Naive thymus-derived CD4-positive, alpha-beta T cell (primary cell): Measurements from ENCODE around the gene ANGPTL2. TPM values are rescaled to one million over a fixed set of nuclear protein-coding genes. Genes with fewer than 3 reads are reported as not detected.

ENCODE experiments used
- ATAC-seq: fragments of 150-1000 bp; cut with Tn5 transposase; 2 replicates; pipeline ENCODE4 v1.10.0; 2021; ENCODE audit warnings: mild to moderate bottlenecking, moderate library complexity
- CTCF ChIA-PET: fragments of 350-600 bp; sonication (Branson Sonifier 250); formaldehyde crosslinking; loops from one replicate; lab custom pipeline; 2021; ENCODE audit warnings: antibody characterized with exemption; lab: Charles Lee
- POLR2A ChIA-PET: fragments of 350-600 bp; sonication (Branson Sonifier 250); formaldehyde crosslinking; loops from one replicate; lab custom pipeline; 2021; ENCODE audit warnings: antibody characterized with exemption, inconsistent platforms; lab: Charles Lee
- DNase-seq, 9 donors: peaks; one replicate each; pipeline versions ENCODE4 v3.0.0 to v3.0.0-alpha.2; 2020 to 2022; ENCODE audit warnings: mixed read lengths in 1 of 9
- H3K27ac ChIP-seq: one replicate; pipeline ENCODE4 v1.7.0; 2013; ENCODE audit warnings: mild to moderate bottlenecking, low read depth, low read length, moderate library complexity
- H3K27me3 ChIP-seq, 2 donors: one replicate each; pipeline ENCODE4 v1.7.0; 2013; ENCODE audit warnings: low read length in 2 of 2, mild to moderate bottlenecking in 2 of 2, moderate library complexity in 2 of 2; ENCODE audit not compliant: control insufficient read depth in 2 of 2, insufficient read depth in 2 of 2
- H3K36me3 ChIP-seq, 3 experiments: 1 replicate in 2 of 3; 2 replicates in 1 of 3; pipeline ENCODE4 v1.7.0; 2013; ENCODE audit warnings: low read length in 3 of 3, mild to moderate bottlenecking in 3 of 3, moderate library complexity in 1 of 3; ENCODE audit not compliant: insufficient read depth in 3 of 3, control insufficient read depth in 2 of 3
- H3K4me1 ChIP-seq, 2 donors: one replicate each; pipeline ENCODE4 v1.7.0; 2013; ENCODE audit warnings: low read length in 2 of 2, mild to moderate bottlenecking in 2 of 2, moderate library complexity in 1 of 2; ENCODE audit not compliant: control insufficient read depth in 2 of 2, insufficient read depth in 2 of 2
- H3K4me3 ChIP-seq: 2 replicates; pipeline ENCODE4 v1.7.0; 2013; ENCODE audit warnings: mild to moderate bottlenecking, low read length
- H3K9me3 ChIP-seq, 3 experiments: 1 replicate in 2 of 3; 2 replicates in 1 of 3; pipeline ENCODE4 v1.7.0; 2013; ENCODE audit warnings: low read length in 3 of 3; ENCODE audit not compliant: control insufficient read depth in 2 of 3
- H3K27ac Mint-ChIP-seq, 9 donors: one replicate each; pipeline ENCODE4 v1.8.0; 2020 to 2022; ENCODE audit warnings: mixed read lengths in 9 of 9, mild to moderate bottlenecking in 8 of 9, moderate library complexity in 5 of 9, inconsistent platforms in 2 of 9
- H3K27me3 Mint-ChIP-seq, 5 donors: one replicate each; pipeline ENCODE4 v1.8.0; 2021 to 2022; ENCODE audit warnings: mixed read lengths in 5 of 5, mild to moderate bottlenecking in 1 of 5
- H3K36me3 Mint-ChIP-seq, 5 donors: one replicate each; pipeline ENCODE4 v1.8.0; 2020 to 2022; ENCODE audit warnings: mixed read lengths in 5 of 5, mild to moderate bottlenecking in 3 of 5, inconsistent platforms in 1 of 5
- H3K4me1 Mint-ChIP-seq, 7 donors: one replicate each; pipeline ENCODE4 v1.8.0; 2020 to 2022; ENCODE audit warnings: mixed read lengths in 7 of 7, mild to moderate bottlenecking in 3 of 7, inconsistent platforms in 1 of 7
- H3K4me3 Mint-ChIP-seq, 10 donors: one replicate each; pipeline ENCODE4 v1.8.0; 2020 to 2022; ENCODE audit warnings: mild to moderate bottlenecking in 10 of 10, mixed read lengths in 10 of 10, moderate library complexity in 6 of 10, inconsistent platforms in 2 of 10
- H3K9me3 Mint-ChIP-seq, 11 donors: one replicate each; pipeline ENCODE4 v1.8.0; 2020 to 2022; ENCODE audit warnings: mixed read lengths in 11 of 11, mild to moderate bottlenecking in 4 of 11, inconsistent platforms in 1 of 11, moderate library complexity in 1 of 11
- intact Hi-C, 2 donors: fragments of 100-400 bp; cut with micrococcal nuclease; formaldehyde crosslinking; loops; one replicate each; pipeline ENCODE4 v1.15.1; 2023
- polyA plus RNA-seq, 2 donors: library from polyadenylated mRNA; unstranded; fragments of 300-500 nt; fragmentation: Illumina TruSeq; gene quantifications; one replicate each; pipeline ENCODE4 v1.2.3, GENCODE V29; 2021
- total RNA-seq, 6 experiments: library from RNA in 5 of 6; stranded (reverse) in 5 of 6; gene quantifications; 1 replicate in 5 of 6; 2 replicates in 1 of 6; pipeline ENCODE4 v1.2.3 and lab custom pipeline; 2021 to 2026

Gene ANGPTL2
- total and polyA plus RNA-seq, 7 experiments from 2014 or later: not detected

GRCh38 chr9:127067603-127068220, 54.7 kb downstream of the ANGPTL2 start:
- ChIA-PET POLR2A (no interaction called here), CTCF (no interaction called here)
- Mint-ChIP-seq H3K9me3 (peaks cover 2 to 16% (median 9%) of the 10 kb centered on the region in 11 donors), H3K36me3 (peaks cover 3 to 35% (median 20%) of the 10 kb centered on the region in 5 donors), H3K4me3 (no peak overlapping the region), H3K27me3 (peaks cover 0 to 16% (median 0%) of the 10 kb centered on the region in 5 donors), H3K4me1 (no peaks in the 10 kb centered on the region), H3K27ac (no peak overlapping the region)
- Histone ChIP-seq H3K27me3 (no peaks in the 10 kb centered on the region), H3K9me3 (no peaks in the 10 kb centered on the region), H3K36me3 (no peaks in the 10 kb centered on the region), H3K4me1 (no peaks in the 10 kb centered on the region), H3K27ac (no peak overlapping the region), H3K4me3 (no peak overlapping the region)
- DNase-seq: no peak
- no peak for ATAC-seq
- intact Hi-C loops: no loop called here

GRCh38 chr9:127066851-127067136, 55.6 kb downstream of the ANGPTL2 start:
- Mint-ChIP-seq H3K27ac (no peak overlapping the region), H3K4me1 (no peaks in the 10 kb centered on the region), H3K4me3 (no peak overlapping the region), H3K36me3 (peaks cover 0 to 28% (median 13%) of the 10 kb centered on the region in 5 donors), H3K9me3 (peaks cover under 1 to 9% (median 5%) of the 10 kb centered on the region in 11 donors), H3K27me3 (peaks cover 0 to 10% (median 0%) of the 10 kb centered on the region in 5 donors)
- DNase-seq: no peak
- Histone ChIP-seq H3K9me3 (no peaks in the 10 kb centered on the region), H3K27ac (no peak overlapping the region), H3K36me3 (no peaks in the 10 kb centered on the region), H3K4me3 (no peak overlapping the region), H3K27me3 (no peaks in the 10 kb centered on the region), H3K4me1 (no peaks in the 10 kb centered on the region)
- intact Hi-C loops: no loop called here
- ChIA-PET POLR2A (no interaction called here), CTCF (no interaction called here)
- ATAC-seq: no peak

GRCh38 chr9:127066060-127066850, 56.2 kb downstream of the ANGPTL2 start:
- Mint-ChIP-seq H3K9me3 (peaks cover 0 to 3% (median 2%) of the 10 kb centered on the region in 11 donors), H3K4me1 (no peaks in the 10 kb centered on the region), H3K36me3 (peaks cover 0 to 28% (median 12%) of the 10 kb centered on the region in 5 donors), H3K27ac (no peak overlapping the region), H3K4me3 (no peak overlapping the region), H3K27me3 (peaks cover 0 to 9% (median 0%) of the 10 kb centered on the region in 5 donors)
- POLR2A ChIA-PET: no interaction called here
- no peaks in the 10 kb centered on the region for H3K9me3 ChIP-seq
- H3K36me3 ChIP-seq: no peaks in the 10 kb centered on the region
- no peaks in the 10 kb centered on the region for H3K27me3 ChIP-seq
- H3K4me3 ChIP-seq: no peak overlapping the region
- no peak overlapping the region for H3K27ac ChIP-seq
- DNase-seq (no peak), ATAC-seq (no peak)
- intact Hi-C loops: no loop called here
- CTCF ChIA-PET: no interaction called here
- no peaks in the 10 kb centered on the region for H3K4me1 ChIP-seq

- no peak overlapping the region for H3K4me3 Mint-ChIP-seq
- Histone ChIP-seq H3K36me3 (no peaks in the 10 kb centered on the region), H3K9me3 (no peaks in the 10 kb centered on the region), H3K27ac (no peak overlapping the region), H3K4me3 (no peak overlapping the region), H3K4me1 (no peaks in the 10 kb centered on the region), H3K27me3 (no peaks in the 10 kb centered on the region)
- CTCF ChIA-PET: no interaction called here
- no peak overlapping the region for H3K27ac Mint-ChIP-seq
- intact Hi-C loops: no loop called here
- H3K36me3 Mint-ChIP-seq: peaks cover 0 to 28% (median 9%) of the 10 kb centered on the region in 5 donors
- H3K9me3 Mint-ChIP-seq: no peaks in the 10 kb centered on the region
- POLR2A ChIA-PET: no interaction called here
- no peaks in the 10 kb centered on the region for H3K4me1 Mint-ChIP-seq
- peaks cover 0 to 7% (median 0%) of the 10 kb centered on the region in 5 donors for H3K27me3 Mint-ChIP-seq
- DNase-seq: no peak
- ATAC-seq: no peak
These were observed 56.8 kb downstream of the ANGPTL2 start for GRCh38 chr9:127065592-127065991.

- Mint-ChIP-seq H3K4me3 (no peak overlapping the region), H3K4me1 (peaks cover 0 to 5% (median 0%) of the 10 kb centered on the region in 7 donors), H3K27ac (no peak overlapping the region), H3K36me3 (peaks cover 0 to 26% (median 9%) of the 10 kb centered on the region in 5 donors), H3K27me3 (peaks cover 0 to 7% (median 0%) of the 10 kb centered on the region in 5 donors), H3K9me3 (no peaks in the 10 kb centered on the region)
- DNase-seq (no peak), ATAC-seq (no peak)
- ChIA-PET CTCF (no interaction called here), POLR2A (interaction anchor here (0.8 kb wide), 1 partner anchor 11 kb away, joined by 3 read pairs; no protein-coding TSS in a partner anchor)
- intact Hi-C loops: no loop called here
- H3K36me3 ChIP-seq: no peaks in the 10 kb centered on the region
- H3K4me1 ChIP-seq: no peaks in the 10 kb centered on the region
- no peaks in the 10 kb centered on the region for H3K9me3 ChIP-seq
- H3K27me3 ChIP-seq: no peaks in the 10 kb centered on the region
- no peak overlapping the region for H3K4me3 ChIP-seq
- H3K27ac ChIP-seq: no peak overlapping the region
These were observed 58.1 kb downstream of the ANGPTL2 start for GRCh38 chr9:127064335-127064734.

- H3K36me3 ChIP-seq: no peaks in the 10 kb centered on the region
- intact Hi-C loops: no loop called here
- no peaks in the 10 kb centered on the region for H3K4me1 ChIP-seq
- Mint-ChIP-seq H3K9me3 (no peaks in the 10 kb centered on the region), H3K27me3 (peaks cover 0 to 5% (median 0%) of the 10 kb centered on the region in 5 donors), H3K27ac (no peak overlapping the region), H3K4me1 (peaks cover 0 to 22% (median 0%) of the 10 kb centered on the region in 7 donors), H3K36me3 (peaks cover 0 to 14% (median 4%) of the 10 kb centered on the region in 5 donors), H3K4me3 (no peak overlapping the region)
- H3K27ac ChIP-seq: no peak overlapping the region
- ChIA-PET CTCF (no interaction called here), POLR2A (no interaction called here)
- H3K4me3 ChIP-seq: no peak overlapping the region
- ATAC-seq (no peak), DNase-seq (no peak)
- no peaks in the 10 kb centered on the region for H3K27me3 ChIP-seq
- no peaks in the 10 kb centered on the region for H3K9me3 ChIP-seq
These were observed 61.0 kb downstream of the ANGPTL2 start for GRCh38 chr9:127061411-127061810.
